KG1 (cell line): Measurements from ENCODE around the gene GCK.
"Not testable (repeated sequence)": the region's sequence is repeated elsewhere in the genome, so short reads cannot be mapped to it uniquely, and the experiment has no call there.

ENCODE experiments used
- DNase-seq: peaks from one replicate; lab custom pipeline; 2025; lab: John Stamatoyannopoulos, UW

The GCK gene

DNA sequence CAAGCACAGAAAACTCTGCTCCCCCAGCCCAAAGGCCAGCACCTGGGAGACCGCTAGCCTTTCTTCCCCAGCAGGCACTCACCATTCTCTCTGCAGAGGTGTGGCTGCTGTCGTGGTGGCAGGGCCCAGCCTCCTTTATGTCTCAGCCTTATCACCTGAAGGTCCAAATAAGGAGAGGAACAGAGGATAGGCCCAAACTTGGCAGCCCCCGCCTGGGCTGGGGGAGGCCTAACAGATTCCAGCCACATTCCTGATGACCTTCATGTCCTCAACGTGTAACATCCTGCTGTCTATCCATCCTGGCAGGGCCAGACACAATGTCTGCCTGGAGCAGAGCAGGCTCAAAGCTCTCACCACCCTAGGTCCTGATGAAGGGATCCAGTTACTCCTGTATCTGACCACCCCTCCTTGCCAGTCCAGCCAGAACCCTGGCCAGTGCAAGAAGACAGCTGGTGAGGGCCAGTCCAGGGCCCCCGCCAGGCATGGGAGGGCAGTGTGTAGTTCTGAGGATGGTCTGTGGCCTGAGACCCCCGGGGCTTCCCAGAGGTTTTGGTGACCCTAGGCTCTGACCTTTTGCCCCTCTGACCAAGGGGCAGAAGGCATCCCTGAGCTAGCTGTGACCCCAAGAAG is 47.9 kb downstream of the GCK start, which contains the start of gene MYL7:
MYL7 (minus strand) TSS at position 112 of the 630 bp plus-strand sequence; CDS start at position 85, 27 bp downstream.
- no peak for DNase-seq

DNA sequence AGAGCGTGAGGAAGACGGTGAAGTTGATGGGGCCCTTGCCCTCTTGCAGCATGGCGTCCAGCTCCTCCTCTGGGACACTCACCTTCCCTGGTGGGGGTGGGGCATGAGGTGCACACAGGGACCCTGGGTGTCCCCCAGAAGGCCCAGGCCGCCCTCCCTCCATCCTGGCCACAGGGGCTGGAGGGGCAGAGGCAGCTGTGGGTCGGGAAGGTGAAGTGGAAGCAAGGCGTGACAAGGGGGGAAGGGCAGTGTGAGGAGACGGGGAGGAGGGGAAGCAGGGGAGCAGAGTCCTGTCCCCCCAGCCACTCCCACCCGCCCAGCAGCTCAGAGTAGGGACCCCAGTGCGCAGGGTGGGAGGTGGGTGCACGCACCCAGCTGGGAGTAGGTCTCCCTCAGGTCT is 48.9 kb downstream of the GCK start:
- no peak for DNase-seq

DNA sequence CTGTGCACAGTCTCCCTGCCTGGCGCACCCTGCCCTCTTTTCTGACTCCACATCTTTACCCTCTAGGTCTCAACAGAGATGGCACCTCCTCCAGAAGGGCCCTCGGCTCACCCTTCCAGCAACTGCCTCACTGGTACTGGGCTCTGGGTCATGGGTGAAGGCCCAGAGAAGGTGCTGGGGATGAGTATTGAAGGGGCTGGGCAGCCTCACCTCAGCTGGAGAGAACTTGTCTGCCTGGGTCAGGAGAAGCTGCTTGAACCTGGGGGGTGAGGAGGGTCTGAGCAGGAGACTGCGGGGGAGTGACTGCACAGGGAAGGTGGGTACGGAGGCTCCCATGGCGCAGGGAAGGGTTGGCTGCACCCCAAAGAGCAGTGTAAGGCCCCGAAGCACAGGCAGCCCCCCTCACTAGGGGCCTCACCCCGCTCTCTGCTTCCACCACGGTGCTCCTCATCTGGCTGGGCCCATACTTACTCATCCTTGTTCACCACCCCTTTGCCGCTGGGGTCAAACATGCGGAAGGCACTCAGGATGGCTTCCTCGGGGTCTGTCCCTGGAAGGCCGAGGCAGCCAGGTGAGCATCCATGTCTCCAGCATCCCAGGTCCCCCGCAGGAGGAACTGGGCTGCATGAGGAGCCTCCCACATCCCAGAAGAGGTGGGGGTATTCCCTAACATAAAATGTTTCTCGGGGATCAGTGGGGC is 49.8 kb downstream of the GCK start:
- DNase-seq, result no peak

DNA sequence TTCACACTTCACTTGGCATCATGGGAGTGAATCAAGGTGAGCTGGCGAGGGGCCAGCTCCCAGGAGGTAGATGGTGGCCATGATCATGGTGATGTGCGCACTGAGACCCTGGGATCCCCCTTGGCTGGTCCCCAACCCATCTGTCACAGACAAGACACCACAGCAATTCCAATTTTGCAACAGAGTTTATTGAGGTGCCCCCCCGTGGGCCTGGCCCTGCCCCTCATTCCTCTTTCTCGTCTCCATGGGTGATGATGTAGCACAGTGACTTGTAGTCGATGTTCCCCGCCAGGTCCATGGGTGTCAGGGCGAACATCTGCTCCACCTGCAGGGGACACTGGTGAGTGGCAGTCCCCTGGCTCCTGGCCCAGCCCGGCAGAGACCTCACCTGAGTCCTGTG is 50.5 kb downstream of the GCK start:
- DNase-seq, result no peak

DNA sequence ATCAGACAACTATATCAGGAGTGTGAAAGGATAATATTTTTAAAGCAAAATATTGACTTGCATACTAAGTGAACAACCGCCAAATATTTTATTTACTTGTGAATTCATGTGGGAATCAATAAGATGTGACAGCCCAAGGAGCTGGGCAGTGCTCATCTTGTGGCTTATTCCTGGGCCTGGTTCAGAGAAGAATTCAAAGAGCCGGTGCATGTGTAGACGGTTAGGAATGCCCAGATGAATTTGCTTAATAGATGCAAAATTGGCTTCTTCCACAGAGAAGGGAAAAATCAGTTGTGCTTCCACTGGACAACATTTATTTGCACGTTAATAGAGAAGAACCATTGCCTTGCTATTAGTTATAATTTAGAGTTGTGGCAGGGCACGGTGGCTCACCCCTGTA is 52.5 kb downstream of the GCK start:
- DNase-seq, result no peak

DNA sequence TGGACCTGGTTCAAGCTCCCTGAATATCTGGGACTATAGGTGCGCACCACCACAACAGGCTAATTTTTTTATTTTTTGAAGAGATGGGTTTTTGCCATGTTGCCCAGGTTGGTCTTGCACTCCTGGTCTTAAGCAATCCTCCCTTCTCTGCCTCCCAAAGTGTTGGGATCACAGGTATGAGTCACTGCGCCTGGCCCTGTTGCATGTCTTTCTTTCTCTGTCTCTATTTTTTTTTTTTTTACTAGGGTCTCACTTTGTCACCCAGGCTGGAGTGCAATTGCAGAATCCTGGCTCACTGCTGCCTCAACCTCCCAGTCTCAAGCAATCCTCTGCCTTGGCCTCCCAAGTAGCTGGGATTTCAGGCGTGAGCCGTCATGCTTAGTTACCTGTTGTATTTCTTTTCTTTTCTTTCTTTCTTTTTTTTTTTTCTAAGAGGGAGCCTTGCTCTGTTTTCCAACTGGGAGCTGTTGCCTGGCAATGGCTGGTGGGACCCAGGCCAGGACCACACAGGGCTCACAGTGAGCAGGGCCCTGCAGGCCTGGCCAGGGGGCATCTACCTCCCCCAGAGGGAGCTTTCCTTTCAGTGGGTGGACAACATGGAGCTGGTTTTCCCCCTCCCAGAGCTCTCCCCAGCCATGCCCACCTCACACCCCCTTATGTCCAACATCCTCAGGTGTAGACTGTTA is 54.2 kb downstream of the GCK start:
- no peak for DNase-seq

DNA sequence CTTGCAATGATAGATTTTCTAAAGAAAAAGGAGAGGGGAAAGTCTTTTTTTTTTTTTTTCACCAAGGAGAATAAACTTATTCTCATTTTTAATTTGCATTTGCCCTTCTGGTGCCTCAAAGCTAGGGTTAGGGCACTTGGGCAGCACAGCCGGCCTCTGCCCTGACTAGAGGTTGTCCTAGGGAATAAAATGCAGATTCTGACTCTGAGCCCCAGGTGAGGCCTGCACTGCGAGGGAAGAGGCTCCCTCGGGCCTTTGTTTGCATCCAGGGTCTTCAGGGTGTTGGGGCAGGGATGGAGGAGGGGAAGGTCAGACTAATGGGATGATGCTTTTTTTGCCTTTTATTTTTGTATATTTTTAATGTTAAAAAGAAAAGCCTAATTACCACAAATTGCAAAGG is 55.9 kb downstream of the GCK start:
- no peak for DNase-seq

DNA sequence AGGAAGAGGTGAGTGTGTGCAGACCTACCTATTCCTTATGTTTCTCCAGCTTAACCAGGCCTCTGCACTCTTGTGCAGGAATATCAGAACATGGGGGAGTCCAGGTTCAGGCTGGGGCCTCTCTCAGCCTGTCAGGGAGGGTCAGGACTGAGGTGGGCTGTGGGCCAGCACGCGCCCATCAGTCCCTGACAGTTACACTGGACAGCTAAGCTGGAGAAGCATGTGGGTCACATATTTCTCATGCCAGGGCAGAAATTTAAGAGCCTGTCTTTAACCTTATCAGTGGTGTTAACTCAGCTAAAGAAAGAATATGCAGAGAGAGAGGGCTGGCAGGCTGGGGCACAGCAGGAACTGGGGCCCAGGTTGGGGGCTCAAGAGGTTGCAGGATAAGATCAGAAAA is 57.2 kb downstream of the GCK start:
- no peak for DNase-seq

DNA sequence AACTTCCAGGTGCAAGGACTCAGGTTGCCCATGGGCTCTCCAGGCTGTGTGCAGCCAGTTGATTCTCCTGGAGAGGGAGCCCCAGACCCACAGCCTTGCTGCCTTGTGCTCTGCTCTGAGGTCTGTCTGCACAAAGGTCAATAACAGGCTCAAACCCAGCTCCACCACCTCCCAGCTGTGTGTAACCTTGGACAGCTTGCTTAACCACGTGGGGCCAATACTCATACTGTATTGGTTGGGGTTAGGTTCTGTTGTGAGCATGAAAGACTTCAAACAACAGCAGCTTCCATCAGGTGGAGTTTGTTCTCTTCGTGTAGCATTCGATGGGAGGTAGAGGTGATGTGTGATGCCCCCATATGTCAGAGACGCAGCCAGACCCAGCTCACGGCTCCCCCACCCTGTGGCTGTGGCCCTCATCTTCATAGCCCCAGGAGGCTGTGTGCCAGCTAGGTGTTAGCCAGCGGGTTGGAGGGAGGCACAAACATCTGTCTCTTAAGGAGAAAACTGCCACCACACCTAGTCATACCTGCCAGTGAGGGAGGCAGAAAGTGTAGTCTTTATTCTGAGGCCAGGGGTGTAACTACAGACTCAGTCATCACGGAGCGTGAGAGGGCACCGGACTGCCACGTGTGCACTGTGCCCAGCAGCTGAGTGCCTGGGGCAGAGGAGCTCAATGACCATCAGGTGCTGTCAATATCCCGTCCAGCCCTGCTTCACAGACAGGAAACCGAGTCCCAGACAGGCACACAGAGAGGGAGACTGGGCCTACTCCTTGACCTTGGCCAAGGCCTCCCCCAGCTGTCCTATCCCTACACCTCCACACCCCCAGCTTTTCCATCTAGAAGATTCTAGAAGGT is 57.8 kb downstream of the GCK start:
- no peak for DNase-seq

DNA sequence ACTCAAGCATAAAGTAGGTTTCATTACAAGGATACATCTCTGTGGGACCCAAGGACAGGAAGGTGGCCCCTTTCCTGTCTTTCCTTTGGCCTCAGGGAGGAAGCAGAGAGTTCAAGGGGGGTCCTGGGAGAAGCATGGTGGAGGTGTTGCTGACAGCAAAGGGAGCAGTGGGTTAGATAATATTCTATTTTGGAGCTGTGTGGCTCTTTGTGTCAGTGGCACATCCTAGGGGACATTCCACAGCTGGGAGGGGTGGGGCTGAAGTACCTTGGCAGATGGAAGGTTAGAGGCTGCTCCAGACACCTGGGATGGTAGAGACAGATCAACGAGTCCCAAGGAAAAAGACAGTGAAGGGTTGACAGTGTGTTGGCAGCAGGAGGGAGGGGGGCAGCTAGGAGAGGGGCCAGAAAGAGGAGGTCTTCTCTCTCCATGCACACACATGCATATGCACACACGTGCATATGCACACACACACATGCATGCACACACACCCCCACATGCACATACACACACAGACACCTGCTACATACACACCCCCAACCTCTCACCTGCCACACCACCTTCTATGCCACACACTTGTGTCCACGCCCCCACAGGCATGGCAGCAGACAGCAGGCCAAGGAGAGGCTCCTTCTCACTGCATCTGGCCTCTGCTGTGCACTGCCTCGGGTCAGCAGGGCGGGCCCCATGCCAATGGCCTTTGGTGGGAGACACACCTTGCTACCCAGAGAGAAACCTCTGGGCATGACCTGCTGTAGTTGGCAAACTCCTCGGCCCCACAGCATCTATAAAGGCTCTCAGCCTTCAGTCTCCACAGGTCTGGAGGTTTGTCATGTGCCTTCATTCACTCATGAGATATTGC is 60.3 kb downstream of the GCK start:
- DNase-seq, result no peak

DNA sequence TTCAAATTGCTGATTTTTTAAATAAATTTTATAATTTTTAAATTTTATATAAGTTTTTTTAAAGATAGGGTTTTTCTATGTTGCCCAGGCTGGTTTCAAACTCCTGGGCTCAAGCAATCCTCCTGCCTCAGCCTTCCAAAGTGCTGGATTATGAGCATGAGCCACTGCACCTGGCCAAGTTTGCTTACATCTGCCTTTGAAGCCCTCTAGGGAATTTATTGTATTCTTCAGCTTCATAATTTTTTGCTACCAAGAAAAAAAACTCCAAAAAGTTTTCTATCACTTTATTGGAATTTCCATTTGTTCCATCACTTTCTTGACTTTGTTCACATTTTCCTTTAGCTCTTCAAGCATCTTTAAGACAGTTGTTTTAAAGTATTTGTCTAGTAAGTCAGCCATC is 62.1 kb downstream of the GCK start:
- no peak for DNase-seq

DNA sequence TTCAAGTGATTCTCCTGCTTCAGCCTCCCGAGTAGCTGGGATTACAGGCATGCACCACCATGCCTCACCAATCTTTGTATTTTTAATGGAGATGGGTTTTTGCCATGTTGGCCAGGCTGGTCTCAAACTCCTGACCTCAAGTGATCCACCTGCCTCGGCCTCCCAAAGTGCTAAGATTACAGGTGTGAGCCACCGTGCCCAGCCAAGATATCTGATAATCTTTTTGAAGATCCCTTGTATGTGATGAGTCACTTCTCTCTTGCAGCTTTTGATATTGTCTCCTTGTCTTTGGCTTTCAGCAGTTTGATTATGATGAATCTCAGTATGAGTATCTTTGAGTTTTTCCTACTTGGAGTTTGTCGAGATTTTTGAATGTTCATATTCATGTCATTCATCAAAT is 62.7 kb downstream of the GCK start:
- DNase-seq, result not testable (repeated sequence)

DNA sequence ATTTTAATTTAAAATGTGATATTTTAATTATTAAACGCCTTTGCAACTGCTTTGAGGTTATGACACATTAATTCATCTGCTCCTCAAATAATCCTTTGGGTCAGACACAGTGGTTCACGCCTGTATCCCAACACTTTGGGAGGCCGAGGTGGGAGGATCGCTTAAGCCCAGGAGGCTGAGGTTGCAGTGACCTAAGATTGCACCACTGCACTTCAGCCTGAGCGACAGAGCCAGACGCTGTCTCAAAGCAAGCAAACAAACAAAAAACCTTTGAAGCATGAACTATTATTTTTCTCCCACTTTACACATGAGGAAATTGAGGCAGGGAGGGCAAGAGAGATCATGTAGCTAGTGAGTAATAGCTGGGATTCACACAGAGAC is 64.4 kb downstream of the GCK start:
- no peak for DNase-seq

DNA sequence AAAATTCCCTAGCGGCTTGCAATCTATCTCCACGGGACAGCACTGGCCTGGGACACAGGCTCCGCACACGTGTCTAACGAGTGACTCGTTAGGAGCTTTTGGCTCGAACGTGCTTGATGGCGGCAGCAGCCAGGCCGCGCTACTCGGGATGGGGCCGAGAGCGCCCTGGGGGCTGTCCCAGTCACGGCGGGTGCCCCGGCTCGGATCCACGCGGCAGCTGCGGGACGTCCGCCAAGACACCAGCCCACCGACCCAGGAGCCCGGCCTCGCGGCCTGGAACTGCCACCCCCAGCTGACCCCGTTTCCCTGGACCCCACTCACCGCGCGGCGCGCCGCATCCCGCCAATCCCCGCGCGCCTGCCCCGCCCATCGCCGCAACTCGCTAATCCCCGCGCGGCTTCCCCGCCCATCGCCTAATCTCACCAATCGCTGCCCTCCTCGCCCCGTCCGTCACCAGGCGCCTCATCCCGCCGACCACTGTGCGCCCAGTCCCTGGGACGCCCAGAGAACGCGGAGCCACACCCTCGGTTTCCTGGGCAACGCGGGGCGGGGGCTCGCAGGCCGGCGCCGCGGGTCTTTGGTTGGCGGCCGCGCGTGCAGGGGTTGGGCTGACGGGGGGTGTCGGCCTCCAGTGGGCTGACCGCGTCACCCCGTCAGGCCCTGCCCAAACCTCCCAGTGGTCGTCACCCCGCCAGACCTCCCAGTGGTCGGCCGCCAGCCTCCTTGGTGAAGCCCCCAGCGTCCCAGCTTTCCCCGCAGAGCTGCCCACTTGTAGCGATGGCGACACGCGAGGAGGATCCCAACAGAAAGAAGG is 65.8 kb downstream of the GCK start, which contains the start of gene POLD2:
POLD2 (minus strand) TSS at position 359 of the 814 bp plus-strand sequence. CDS start 1,495 bp downstream, outside the sequence.
- peak; percentile 96 for DNase-seq

DNA sequence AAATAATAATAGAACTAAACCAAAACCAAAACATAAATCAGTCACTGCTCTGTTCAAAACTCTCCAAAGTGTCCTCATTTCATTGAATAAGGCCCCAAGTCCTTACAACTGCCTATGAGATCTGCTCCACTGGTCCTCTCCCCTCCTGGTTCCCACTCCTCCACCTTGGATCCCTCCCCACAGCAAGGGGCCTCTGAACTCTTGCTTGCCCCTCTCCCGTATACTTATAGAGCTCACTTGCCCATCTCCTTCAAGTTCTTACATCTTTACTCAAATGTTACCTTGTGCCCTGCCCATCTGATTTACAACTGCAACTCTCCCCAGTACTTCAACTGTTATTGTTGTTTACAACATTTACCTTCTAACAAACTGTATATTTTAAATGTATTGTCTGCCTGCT is 66.7 kb downstream of the GCK start:
- no peak for DNase-seq

DNA sequence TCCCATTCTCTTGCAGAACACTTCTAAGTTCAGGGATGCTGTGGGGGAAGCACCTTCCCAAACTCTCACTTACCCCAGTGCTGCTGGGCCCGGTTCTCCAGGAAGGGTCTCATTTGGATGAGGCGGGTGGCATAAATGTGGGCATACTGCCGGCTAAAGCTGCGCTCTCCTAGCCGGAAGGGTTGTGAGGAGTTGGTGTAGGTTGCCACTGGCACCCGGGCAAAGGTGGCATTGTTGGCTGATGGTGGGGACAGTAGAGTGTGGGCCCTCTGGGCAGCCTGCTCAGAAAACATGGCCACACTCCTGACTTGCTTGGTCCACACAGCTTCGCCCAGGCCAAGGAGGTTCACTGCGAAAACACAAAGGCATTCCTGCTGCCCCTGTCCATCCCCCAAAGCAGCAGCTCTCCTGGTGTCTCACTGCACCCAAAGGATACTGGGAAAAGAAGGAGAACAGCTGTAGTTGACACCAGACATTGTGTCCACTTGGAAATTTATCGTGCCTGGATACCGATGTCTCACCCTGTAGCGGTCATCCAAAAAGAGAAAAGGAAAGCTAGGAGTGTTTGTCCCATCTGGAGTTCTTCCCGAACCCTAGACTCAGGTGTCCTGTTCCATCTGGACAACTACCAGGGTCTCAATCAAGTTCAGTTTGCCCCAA is 67.3 kb downstream of the GCK start:
- no peak for DNase-seq

DNA sequence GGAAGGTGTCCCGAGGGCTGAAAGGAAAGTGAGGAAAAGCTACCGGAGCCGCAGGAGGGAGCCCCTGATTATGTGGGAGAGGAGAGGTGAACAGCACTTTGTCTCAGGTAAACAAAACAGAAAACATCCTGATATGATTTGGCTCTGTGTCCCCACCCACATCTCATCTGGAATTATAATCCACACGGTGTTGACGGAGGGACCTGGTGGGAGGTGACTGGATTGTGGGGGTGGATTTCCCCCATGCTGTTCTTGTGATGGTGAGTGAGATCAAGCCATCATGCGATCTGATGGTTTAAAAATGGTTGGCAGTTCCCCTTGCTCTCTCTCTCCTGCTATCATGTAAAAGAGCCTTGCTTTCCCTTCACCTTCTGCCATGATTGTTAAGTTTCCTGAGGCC is 68.8 kb downstream of the GCK start:
- no peak for DNase-seq

DNA sequence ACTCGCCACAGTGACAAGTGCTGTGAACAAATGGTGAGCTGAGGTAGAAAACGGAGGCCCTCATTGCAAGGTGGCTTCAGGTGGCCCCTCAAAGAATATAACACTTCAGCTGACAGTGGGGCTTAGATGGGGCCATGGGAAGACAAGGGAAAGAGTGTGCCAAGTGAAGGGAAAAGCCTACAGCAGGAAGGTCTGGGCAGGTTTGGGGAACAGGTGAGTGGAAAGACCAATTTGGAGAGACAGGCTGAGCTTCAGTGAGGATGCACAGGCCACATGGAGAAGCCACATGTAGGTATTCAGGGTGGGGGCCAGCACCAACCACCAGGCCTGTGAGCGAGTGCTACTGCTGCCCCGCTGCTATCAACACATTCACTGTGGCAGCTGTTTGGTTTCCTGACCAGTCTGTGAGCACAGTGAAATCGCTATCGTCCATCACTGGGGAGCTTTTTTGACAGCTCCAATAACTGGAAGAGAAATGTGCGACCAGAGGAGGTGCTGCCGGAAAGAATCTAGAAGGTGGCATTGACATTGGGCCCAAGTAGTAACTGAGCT is 69.3 kb downstream of the GCK start:
- no peak for DNase-seq

DNA sequence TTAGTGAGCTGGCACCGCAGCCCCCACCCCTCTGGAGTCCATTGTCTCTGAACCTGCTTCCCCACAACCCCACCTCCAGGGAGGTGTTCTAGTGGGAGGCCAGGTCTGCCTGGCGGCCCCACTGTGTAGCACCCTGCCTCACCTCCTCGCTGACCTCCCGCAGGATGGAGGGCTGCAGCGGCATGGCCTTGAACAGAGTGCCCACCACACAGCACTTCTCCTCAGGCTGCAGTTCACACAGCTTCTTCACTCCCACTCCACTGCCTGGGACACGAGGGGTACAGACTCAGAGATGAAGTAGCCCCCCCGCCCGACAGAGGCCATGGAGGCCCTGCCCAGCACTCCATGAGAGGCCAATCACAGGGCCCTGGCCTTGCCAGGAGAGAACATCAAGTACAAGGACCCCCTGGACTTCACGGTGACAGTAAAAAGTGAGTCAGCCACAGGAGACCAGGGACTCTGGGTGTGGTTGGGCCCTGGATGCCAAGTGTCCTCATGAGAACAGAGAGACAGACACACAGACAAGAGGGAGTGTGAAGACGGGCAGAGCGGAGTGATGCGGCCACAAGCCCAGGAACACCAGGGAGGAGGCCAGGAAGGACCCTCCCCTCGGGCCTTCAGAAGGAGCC is 71.3 kb downstream of the GCK start:
- DNase-seq, result no peak
